Esophagus muscularis mucosa (tissue), 4 donors: Measurements from ENCODE around the gene SGTA.
"Not testable (repeated sequence)": the region's sequence is repeated elsewhere in the genome, so short reads cannot be mapped to it uniquely, and the experiment has no call there.

Experiments used
- EP300 ChIP-seq: sonication (generic); formaldehyde crosslinking; IDR thresholded peaks from one replicate; pipeline ENCODE4 v1.6.1; 2017; ENCODE audit warnings: antibody characterized with exemption
- POLR2A ChIP-seq: fragments of 450-650 bp; IDR thresholded peaks from one replicate; pipeline ENCODE4 v1.6.1; 2017; ENCODE audit warnings: antibody characterized with exemption, moderate library complexity, mild to moderate bottlenecking, low read depth
- TF ChIP-seq, protein P1 (sequence below), 3 experiments: fragments of 200-600 bp in 2 of 3; fragments of 450-650 bp in 1 of 3; sonication (generic) in 2 of 3; IDR thresholded peaks; one replicate each; pipeline ENCODE4 v1.5.1; 2017 to 2019; ENCODE audit warnings: antibody characterized with exemption in 3 of 3, mild to moderate bottlenecking in 2 of 3, moderate library complexity in 1 of 3

DNA sequence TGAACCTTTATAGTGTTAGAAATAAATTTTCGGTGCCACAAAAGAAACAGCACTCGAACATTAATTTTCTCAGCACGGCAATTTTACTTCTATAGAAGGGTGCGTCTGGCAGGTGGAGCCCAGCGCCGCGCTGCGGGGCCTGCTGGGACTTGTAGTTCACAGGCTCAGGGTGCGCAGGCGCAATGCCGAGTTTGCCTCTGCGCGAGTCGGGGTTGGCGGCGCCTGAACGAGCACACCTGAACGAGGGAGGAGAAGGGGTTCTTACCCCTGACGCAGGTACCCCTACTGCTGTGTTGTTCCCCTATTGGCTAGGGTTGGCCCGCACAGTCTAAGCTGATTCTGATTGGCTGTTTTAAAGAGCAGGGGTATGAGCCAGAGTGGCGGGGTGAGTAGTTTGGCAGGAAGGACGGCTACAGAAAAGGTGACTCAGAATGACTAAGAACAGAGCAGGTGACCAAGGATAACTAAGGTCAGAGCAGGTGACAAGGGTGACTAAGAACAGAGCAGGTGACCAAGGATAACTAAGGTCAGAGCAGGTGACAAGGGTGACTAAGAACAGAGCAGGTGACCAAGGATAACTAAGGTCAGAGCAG, 34.3 kb upstream of the SGTA start:
- TF ChIP-seq, protein P1, sequence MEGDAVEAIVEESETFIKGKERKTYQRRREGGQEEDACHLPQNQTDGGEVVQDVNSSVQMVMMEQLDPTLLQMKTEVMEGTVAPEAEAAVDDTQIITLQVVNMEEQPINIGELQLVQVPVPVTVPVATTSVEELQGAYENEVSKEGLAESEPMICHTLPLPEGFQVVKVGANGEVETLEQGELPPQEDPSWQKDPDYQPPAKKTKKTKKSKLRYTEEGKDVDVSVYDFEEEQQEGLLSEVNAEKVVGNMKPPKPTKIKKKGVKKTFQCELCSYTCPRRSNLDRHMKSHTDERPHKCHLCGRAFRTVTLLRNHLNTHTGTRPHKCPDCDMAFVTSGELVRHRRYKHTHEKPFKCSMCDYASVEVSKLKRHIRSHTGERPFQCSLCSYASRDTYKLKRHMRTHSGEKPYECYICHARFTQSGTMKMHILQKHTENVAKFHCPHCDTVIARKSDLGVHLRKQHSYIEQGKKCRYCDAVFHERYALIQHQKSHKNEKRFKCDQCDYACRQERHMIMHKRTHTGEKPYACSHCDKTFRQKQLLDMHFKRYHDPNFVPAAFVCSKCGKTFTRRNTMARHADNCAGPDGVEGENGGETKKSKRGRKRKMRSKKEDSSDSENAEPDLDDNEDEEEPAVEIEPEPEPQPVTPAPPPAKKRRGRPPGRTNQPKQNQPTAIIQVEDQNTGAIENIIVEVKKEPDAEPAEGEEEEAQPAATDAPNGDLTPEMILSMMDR (IDR thresholded peaks at IDR 0.05): not testable (repeated sequence)
- not testable (repeated sequence) for TF ChIP-seq POLR2A, EP300
